Natural killer cell (primary cell): ENCODE measurements around the gene AKAP13. TPM values are rescaled to one million over a fixed set of nuclear protein-coding genes. Genes with fewer than 3 reads are reported as not detected.

Source experiments
- ATAC-seq, 3 donors: fragments of 150-1000 bp in 2 of 3; fragments of 200-7000 bp in 1 of 3; cut with Tn5 transposase; 1 replicate in 1 of 3; 2 replicates in 2 of 3; pipeline ENCODE4 v1.10.0; 2021; ENCODE audit warnings: mild to moderate bottlenecking in 2 of 3, moderate library complexity in 2 of 3
- DNase-seq, 2 donors: peaks; one replicate each; pipeline versions ENCODE4 v3.0.0 to v3.0.0-alpha.2; 2013 to 2021; ENCODE audit warnings: mixed read lengths in 1 of 2
- H3K27ac ChIP-seq: one replicate; pipeline ENCODE4 v1.5.1; 2013; ENCODE audit warnings: mild to moderate bottlenecking, low read length
- H3K27me3 ChIP-seq: one replicate; pipeline ENCODE4 v1.6.1; 2013; ENCODE audit warnings: low read length; ENCODE audit not compliant: control insufficient read depth, insufficient read depth
- H3K36me3 ChIP-seq: one replicate; pipeline ENCODE4 v1.6.1; 2013; ENCODE audit warnings: low read length; ENCODE audit not compliant: control insufficient read depth, insufficient read depth
- H3K4me1 ChIP-seq: one replicate; pipeline ENCODE4 v1.6.1; 2013; ENCODE audit warnings: low read length; ENCODE audit not compliant: control insufficient read depth, insufficient read depth
- H3K4me3 ChIP-seq: one replicate; pipeline ENCODE4 v1.5.1; 2013; ENCODE audit warnings: low read length
- H3K9me3 ChIP-seq: one replicate; pipeline ENCODE4 v1.6.1; 2013; ENCODE audit warnings: low read length; ENCODE audit not compliant: control insufficient read depth, insufficient read depth
- H3K27ac Mint-ChIP-seq, 2 donors: one replicate each; pipeline ENCODE4 v1.8.0; 2022; ENCODE audit warnings: mild to moderate bottlenecking in 2 of 2, mixed read lengths in 2 of 2, moderate library complexity in 1 of 2
- H3K27me3 Mint-ChIP-seq, 2 donors: one replicate each; pipeline ENCODE4 v1.8.0; 2022; ENCODE audit warnings: low read depth in 2 of 2, mixed read lengths in 2 of 2
- H3K36me3 Mint-ChIP-seq: one replicate; pipeline ENCODE4 v1.8.0; 2022; ENCODE audit warnings: mixed read lengths
- H3K4me1 Mint-ChIP-seq, 2 donors: one replicate each; pipeline ENCODE4 v1.8.0; 2022; ENCODE audit warnings: mixed read lengths in 2 of 2
- H3K4me3 Mint-ChIP-seq: one replicate; pipeline ENCODE4 v1.8.0; 2022; ENCODE audit warnings: mild to moderate bottlenecking, moderate library complexity, mixed read lengths
- H3K9me3 Mint-ChIP-seq, 2 donors: one replicate each; pipeline ENCODE4 v1.8.0; 2022; ENCODE audit warnings: mixed read lengths in 2 of 2
- CTCF ChIP-seq: fragments of 200-600 bp; IDR thresholded peaks from one replicate; pipeline ENCODE4 v1.8.0; 2022; ENCODE audit warnings: antibody characterized with exemption
- WGBS: methylation state at CpG from one replicate; pipeline ENCODE4 v1.1.7; 2013; ENCODE audit warnings: missing lambda C conversion rate; ENCODE audit not compliant: insufficient coverage; 5-methylcytosine and 5-hydroxymethylcytosine counted together
- intact Hi-C: fragments of 100-400 bp; cut with micrococcal nuclease; formaldehyde crosslinking; loops from one replicate; pipeline ENCODE4 v1.14.2; 2022
- total RNA-seq, 4 donors: library from RNA; stranded (reverse); fragments of 120-200 nt in 1 of 4; gene quantifications; one replicate each; pipeline versions ENCODE4 v1.2.3 to v1.2.4, GENCODE V29; 2013 to 2022

Gene AKAP13
- total RNA-seq, 3 donors from 2014 or later (not counting 1 experiment from before 2014, with no cell fraction given) = 573 to 661 (median 647) TPM

- Histone ChIP-seq H3K27me3 (no peaks in the 10 kb centered on the region), H3K4me1 (peaks cover 44% of the 10 kb centered on the region), H3K9me3 (no peaks in the 10 kb centered on the region), H3K4me3 (no peak overlapping the region), H3K27ac (peak overlapping the region; percentile 98), H3K36me3 (peaks cover 63% of the 10 kb centered on the region)
- Mint-ChIP-seq H3K4me1 (peaks cover 73 to 78% of the 10 kb centered on the region in 2 donors), H3K9me3 (no peaks in the 10 kb centered on the region), H3K27ac (peak overlapping the region; percentile 100), H3K36me3 (peaks cover 13% of the 10 kb centered on the region), H3K4me3 (peak overlapping the region; percentile 87), H3K27me3 (no peaks in the 10 kb centered on the region)
- intact Hi-C loops = loop anchor here (5.0 kb wide), 1 partner anchor 221 kb away; no protein-coding TSS in a partner anchor
- no peak for DNase-seq
- 95% methylated on average over 6 of the region's 6 CpGs for WGBS
- no peak for TF ChIP-seq CTCF
- ATAC-seq = no peak
Measured at GRCh38 chr15:85708402-85708941, 328.1 kb downstream of the AKAP13 start.

GRCh38 chr15:85709250-85709649 is 328.8 kb downstream of the AKAP13 start:
- Histone ChIP-seq H3K36me3 (peaks cover 68% of the 10 kb centered on the region), H3K9me3 (no peaks in the 10 kb centered on the region), H3K27ac (no peak overlapping the region), H3K4me3 (no peak overlapping the region), H3K4me1 (peaks cover 38% of the 10 kb centered on the region), H3K27me3 (no peaks in the 10 kb centered on the region)
- Mint-ChIP-seq H3K4me1 (peaks cover 69 to 76% of the 10 kb centered on the region in 2 donors), H3K9me3 (no peaks in the 10 kb centered on the region), H3K27ac (peak overlapping the region; percentile 100), H3K27me3 (no peaks in the 10 kb centered on the region), H3K4me3 (no peak overlapping the region), H3K36me3 (peaks cover 13% of the 10 kb centered on the region)
- no peak for TF ChIP-seq CTCF
- DNase-seq (no peak), ATAC-seq (no peak)
- WGBS = no CpG with 5 or more reads among the region's 2 CpGs
- intact Hi-C loops = loop anchor here (5.0 kb wide), 1 partner anchor 222 kb away; no protein-coding TSS in a partner anchor

GRCh38 chr15:85710340-85710842 is 330.0 kb downstream of the AKAP13 start:
- Mint-ChIP-seq H3K36me3 (peaks cover 6% of the 10 kb centered on the region), H3K9me3 (no peaks in the 10 kb centered on the region), H3K4me3 (no peak overlapping the region), H3K27me3 (no peaks in the 10 kb centered on the region), H3K4me1 (peaks cover 61 to 72% of the 10 kb centered on the region in 2 donors), H3K27ac (peak overlapping the region; percentile 100)
- no peak for DNase-seq
- no peak for ATAC-seq
- H3K9me3 ChIP-seq = no peaks in the 10 kb centered on the region
- H3K36me3 ChIP-seq = peaks cover 69% of the 10 kb centered on the region
- 82% methylated on average over 6 of the region's 7 CpGs for WGBS
- TF ChIP-seq CTCF = no peak
- H3K4me3 ChIP-seq = no peak overlapping the region
- no peaks in the 10 kb centered on the region for H3K27me3 ChIP-seq
- intact Hi-C loops = no loop called here
- peaks cover 34% of the 10 kb centered on the region for H3K4me1 ChIP-seq
- no peak overlapping the region for H3K27ac ChIP-seq
